A549 (cell line): Measurements from ENCODE around the gene WDR20. TPM values are rescaled to one million over a fixed set of nuclear protein-coding genes. Genes with fewer than 3 reads are reported as not detected.

ENCODE experiments used
- ATAC-seq, 2 experiments: fragments of 200-7000 bp in 1 of 2; fragments of >200 bp in 1 of 2; cut with Nextera tagmentation in 1 of 2; cut with Tn5 transposase in 1 of 2; 3 replicates each; pipeline versions ENCODE4 v1.8.0 to v1.9.1; 2018 to 2020; ENCODE audit warnings: mild to moderate bottlenecking in 1 of 2, moderate library complexity in 1 of 2
- CTCF ChIA-PET: fragments of 300-600 bp; sonication (Branson Sonifier 250); formaldehyde crosslinking; extraction: SDS; loops from one replicate; lab custom pipeline; 2021; ENCODE audit warnings: antibody characterized with exemption, inconsistent platforms; lab: Yijun Ruan, JAX
- POLR2A ChIA-PET: fragments of 350-600 bp; formaldehyde crosslinking; extraction: SDS; loops from one replicate; lab custom pipeline; 2021; ENCODE audit warnings: antibody characterized with exemption, inconsistent platforms; lab: Yijun Ruan, JAX
- DNase-seq, 2 experiments: peaks; one replicate each; pipeline versions ENCODE4 v3.0.0 to v3.0.0-alpha.2; 2011 to 2016; ENCODE audit warnings: low read depth in 1 of 2, low spot score in 1 of 2
- FAIRE-seq: peaks from 2 replicates; lab custom pipeline; 2011; peaks lifted over from hg19 to GRCh38; lab: Jason Lieb, UNC
- H3K27ac ChIP-seq, 2 experiments: fragments of >200 bp; sonication (Bioruptor Twin); formaldehyde crosslinking; 3 replicates each; pipeline ENCODE4 v1.5.1; 2016 to 2017
- H3K4me1 ChIP-seq: fragments of >200 bp; sonication (Bioruptor Twin); formaldehyde crosslinking; 3 replicates; pipeline ENCODE4 v1.6.1; 2016
- H3K4me2 ChIP-seq: fragments of >200 bp; sonication (Bioruptor Twin); formaldehyde crosslinking; 3 replicates; pipeline ENCODE4 v1.6.1; 2016
- H3K4me3 ChIP-seq: fragments of >200 bp; sonication (Bioruptor Twin); formaldehyde crosslinking; 3 replicates; pipeline ENCODE4 v1.5.1; 2016
- H3K9me3 ChIP-seq: fragments of >200 bp; sonication (Bioruptor Twin); formaldehyde crosslinking; 3 replicates; pipeline ENCODE4 v1.6.1; 2016
- CBX2 ChIP-seq: fragments of 200-600 bp; sonication (generic); IDR thresholded peaks from 2 replicates; pipeline ENCODE4 v1.6.1; 2016; ENCODE audit warnings: low read depth, mild to moderate bottlenecking, borderline replicate concordance
- ELK1 ChIP-seq: fragments of 150-350 bp; IDR thresholded peaks from 2 replicates; pipeline ENCODE4 v1.6.1; 2014; ENCODE audit warnings: low read depth, mild to moderate bottlenecking, low read length
- HDAC2 ChIP-seq: fragments of 200-600 bp; sonication (generic); IDR thresholded peaks from 2 replicates; pipeline ENCODE4 v1.6.1; 2016
- HOXB5 ChIP-seq: fragments of 250-450 bp; sonication (Bioruptor Pico); IDR thresholded peaks from 2 replicates; pipeline ENCODE4 v1.5.0; 2020; ENCODE audit warnings: mild to moderate bottlenecking, moderate library complexity
- MAZ ChIP-seq: fragments of 150-350 bp; IDR thresholded peaks from 2 replicates; pipeline ENCODE4 v1.6.1; 2014; ENCODE audit warnings: antibody characterized with exemption, low read depth, low read length, borderline replicate concordance
- NFE2L2 ChIP-seq: fragments of 150-350 bp; conservative IDR thresholded peaks from 2 replicates; pipeline ENCODE4 v1.6.1; 2014; ENCODE audit warnings: low read length
- RAD21 ChIP-seq, 2 experiments: fragments of >200 bp in 1 of 2; sonication (Bioruptor Twin) in 1 of 2; formaldehyde crosslinking in 1 of 2; IDR thresholded peaks in 1 of 2; conservative IDR thresholded peaks in 1 of 2; 2 replicates in 1 of 2; 3 replicates in 1 of 2; pipeline ENCODE4 v1.6.1; 2012 to 2018; ENCODE audit warnings: inconsistent platforms in 1 of 2
- ZNF302 ChIP-seq: fragments of 250-450 bp; sonication (Bioruptor Pico); IDR thresholded peaks from 2 replicates; pipeline ENCODE4 v1.9.0; 2021; ENCODE audit warnings: inconsistent platforms, mild to moderate bottlenecking, moderate library complexity
- ZSCAN20 ChIP-seq: fragments of 250-450 bp; sonication (Bioruptor Pico); IDR thresholded peaks from 2 replicates; pipeline ENCODE4 v1.8.0; 2022; ENCODE audit warnings: mild to moderate bottlenecking, moderate library complexity
- WGBS: methylation state at CpG from one replicate; pipeline ENCODE4 v1.1.6; 2017; ENCODE audit errors: missing lambda C conversion rate; 5-methylcytosine and 5-hydroxymethylcytosine counted together
- polyA plus RNA-seq, 4 experiments: library from polyadenylated mRNA; depleted of rRNA in 3 of 4; stranded (reverse); fragments of >200 nt; fragmentation: RNase III in 1 of 4; extraction: RNeasy Plus Mini Kit Qiagen cat#74134 plus additional on column Dnase treatment in 1 of 4; gene quantifications; 2 replicates in 3 of 4; 3 replicates in 1 of 4; pipeline ENCODE4 v1.2.3, GENCODE V29; 2011 to 2017
- TF ChIP-seq, protein P1 (sequence below): IDR thresholded peaks from 2 replicates; pipeline ENCODE4 v1.6.1; 2012

The WDR20 gene
- polyA plus RNA-seq, 2 of the 4 experiments (the other 2 are of a cell fraction), result 19.5 to 20.6 TPM

DNA sequence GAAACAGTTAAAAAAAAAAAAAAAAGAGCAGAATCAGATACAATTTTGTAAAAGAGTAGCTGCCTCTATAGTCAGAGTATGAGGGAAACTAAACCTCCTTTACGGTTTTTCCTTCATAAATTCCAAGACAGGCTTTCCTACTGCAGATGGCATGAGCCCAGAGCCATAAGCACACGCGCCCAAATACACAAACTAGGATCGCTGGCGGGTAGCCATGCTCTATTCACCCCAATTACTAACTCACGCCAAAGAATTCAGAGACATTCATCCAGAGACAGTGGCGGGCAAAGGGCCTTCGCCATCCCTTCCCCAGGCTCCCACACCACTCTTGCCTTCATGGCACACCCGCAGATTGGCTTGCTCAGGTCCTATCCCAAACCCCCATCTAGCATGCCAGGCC lies 117.0 kb downstream of the WDR20 start:
- FAIRE-seq (no peak), ATAC-seq (no peak), DNase-seq (no peak)
- ChIA-PET CTCF (interaction anchor here (0.6 to 3.2 kb wide), 4 partner anchors 9 to 516 kb away, joined by 3 to 15 read pairs (median 3); no protein-coding TSS in a partner anchor), POLR2A (no interaction called here)
- Histone ChIP-seq H3K4me2 (no peak overlapping the region), H3K4me1 (peaks cover 15% of the 10 kb centered on the region), H3K4me3 (no peak overlapping the region), H3K27ac (peak overlapping the region; percentile 83 to 89; a peak in 5 of 6 replicates), H3K9me3 (no peaks in the 10 kb centered on the region)
- TF ChIP-seq MAZ, result no peak
- 97% methylated on average over 9 of the region's 9 CpGs for WGBS

DNA sequence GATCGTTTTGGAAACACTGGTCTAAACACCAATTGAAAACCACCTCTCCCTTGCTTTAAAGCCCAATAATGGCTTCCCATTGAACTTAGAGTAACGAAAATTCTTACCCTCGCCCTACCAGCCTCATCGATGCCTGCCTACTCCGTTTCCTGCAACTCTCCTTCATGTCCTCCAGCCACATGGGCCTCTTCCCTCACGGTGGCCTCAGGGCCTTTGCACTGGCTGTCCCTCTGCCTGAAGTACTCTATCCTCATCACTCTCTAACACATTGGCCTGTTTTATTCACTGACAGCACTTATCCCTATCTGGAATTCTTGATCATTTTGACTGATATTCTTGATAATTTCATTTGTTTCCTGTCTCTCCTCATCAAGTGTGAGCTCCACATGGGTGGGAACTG lies 118.4 kb downstream of the WDR20 start:
- CTCF ChIA-PET, result no interaction called here
- peaks cover 28% of the 10 kb centered on the region for H3K4me1 ChIP-seq
- H3K9me3 ChIP-seq, result no peaks in the 10 kb centered on the region
- no peak for FAIRE-seq
- no peak overlapping the region for H3K4me2 ChIP-seq
- no peak for ATAC-seq
- DNase-seq, result no peak
- TF ChIP-seq HDAC2 (no peak), ZSCAN20 (CRISPR knock-in tag) (no peak), HOXB5 (no peak), CBX2 (no peak), RAD21 (conservative IDR thresholded peaks at IDR 0.05 in 1 of 2, IDR thresholded peaks at IDR 0.05 in 1 of 2) (no peak), NFE2L2 (no peak), ZNF302 (CRISPR knock-in tag) (no peak), ELK1 (no peak)
- TF ChIP-seq, protein P1, sequence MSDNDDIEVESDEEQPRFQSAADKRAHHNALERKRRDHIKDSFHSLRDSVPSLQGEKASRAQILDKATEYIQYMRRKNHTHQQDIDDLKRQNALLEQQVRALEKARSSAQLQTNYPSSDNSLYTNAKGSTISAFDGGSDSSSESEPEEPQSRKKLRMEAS, result no peak
- 88% methylated on average over 6 of the region's 6 CpGs for WGBS
- no peak overlapping the region for H3K4me3 ChIP-seq
- H3K27ac ChIP-seq, result peak overlapping the region in 1 of 2 experiments; percentile 2; a peak in 1 of 6 replicates
- POLR2A ChIA-PET, result no interaction called here

Other genes with a start within 250 kb of the WDR20 start
- 187 and 379 TPM in 2 replicates for gene DYNC1H1, start 175.3 kb upstream of the WDR20 start, polyA plus RNA-seq (2011; rRNA removed)
- gene DYNC1H1, start 175.3 kb upstream of the WDR20 start, polyA plus RNA-seq (2017; fragmentation: RNase III; extraction: RNeasy Plus Mini Kit Qiagen cat#74134 plus additional on column Dnase treatment), result 154 to 197 TPM (median 177 TPM) in 3 replicates
- 944 and 1,087 TPM in 2 replicates for gene HSP90AA1, start 52.9 kb upstream of the WDR20 start, polyA plus RNA-seq (2011; rRNA removed)
- 1,680 to 2,326 TPM (median 1,864 TPM) in 3 replicates for gene HSP90AA1, start 52.9 kb upstream of the WDR20 start, polyA plus RNA-seq (2017; fragmentation: RNase III; extraction: RNeasy Plus Mini Kit Qiagen cat#74134 plus additional on column Dnase treatment)
- 10.4 and 12.6 TPM in 2 replicates for gene MOK, start 165.3 kb downstream of the WDR20 start, polyA plus RNA-seq (2011; rRNA removed)
- gene MOK, start 165.3 kb downstream of the WDR20 start, polyA plus RNA-seq (2017; fragmentation: RNase III; extraction: RNeasy Plus Mini Kit Qiagen cat#74134 plus additional on column Dnase treatment), result 18.5 to 25.1 TPM (median 19.3 TPM) in 3 replicates
- 8.5 and 10.8 TPM in 2 replicates for gene ZNF839, start 179.8 kb downstream of the WDR20 start, polyA plus RNA-seq (2011; rRNA removed)
- 6.0 to 7.9 TPM (median 7.2 TPM) in 3 replicates for gene ZNF839, start 179.8 kb downstream of the WDR20 start, polyA plus RNA-seq (2017; fragmentation: RNase III; extraction: RNeasy Plus Mini Kit Qiagen cat#74134 plus additional on column Dnase treatment)
- 60.8 and 74.6 TPM in 2 replicates for gene CINP, start 223.0 kb downstream of the WDR20 start, polyA plus RNA-seq (2011; rRNA removed)
- 59.9 to 67.4 TPM (median 61.8 TPM) in 3 replicates for gene CINP, start 223.0 kb downstream of the WDR20 start, polyA plus RNA-seq (2017; fragmentation: RNase III; extraction: RNeasy Plus Mini Kit Qiagen cat#74134 plus additional on column Dnase treatment)
- 7.6 and 10.5 TPM in 2 replicates for gene TECPR2, start 223.0 kb downstream of the WDR20 start, polyA plus RNA-seq (2011; rRNA removed)
- gene TECPR2, start 223.0 kb downstream of the WDR20 start, polyA plus RNA-seq (2017; fragmentation: RNase III; extraction: RNeasy Plus Mini Kit Qiagen cat#74134 plus additional on column Dnase treatment), result 5.6 to 5.9 TPM (median 5.7 TPM) in 3 replicates